K562 (cell line): Measurements from ENCODE around the gene BANK1. TPM values are rescaled to one million over a fixed set of nuclear protein-coding genes. Genes with fewer than 3 reads are reported as not detected.

Source experiments
- ATAC-seq: fragments of 200-7000 bp; cut with Tn5 transposase; 3 replicates; pipeline ENCODE4 v1.9.1; 2020; ENCODE audit warnings: moderate library complexity
- BruUV-seq: library from RNA; stranded (reverse); fragments of 400-500 nt; replicated peaks from 2 replicates; lab custom pipeline; 2021; lab: Mats Ljungman, UMichigan
- CTCF ChIA-PET: fragments of 300-600 bp; formaldehyde crosslinking; extraction: SDS; loops from one replicate; lab custom pipeline; 2021; ENCODE audit warnings: low intra/inter-chr PET ratio; lab: Yijun Ruan, JAX
- POLR2A ChIA-PET: fragments of 300-600, 350-650 bp; sonication (Branson Sonifier 250); formaldehyde crosslinking; extraction: SDS; loops from one replicate; lab custom pipeline; 2021; ENCODE audit warnings: antibody characterized with exemption, inconsistent platforms; lab: Yijun Ruan, JAX
- DNase-seq, 4 experiments: peaks; one replicate each; pipeline versions ENCODE4 v3.0.0 to v3.0.0-alpha.2; 2011 to 2018; ENCODE audit warnings: low spot score in 3 of 4, mixed read lengths in 3 of 4; ENCODE audit errors: extremely low read depth in 1 of 4
- FAIRE-seq: peaks from 2 replicates; lab custom pipeline; 2011; peaks lifted over from hg19 to GRCh38; lab: Jason Lieb, UNC
- H2AFZ ChIP-seq: 2 replicates; pipeline ENCODE4 v1.6.0; 2011; ENCODE audit warnings: low read depth, low read length, control low read depth, inconsistent platforms
- H3K27ac ChIP-seq: fragments of 200-600 bp; 3 replicates; pipeline ENCODE4 v1.8.0; 2011; ENCODE audit warnings: low read depth, mild to moderate bottlenecking, control low read depth, inconsistent platforms, low read length, moderate library complexity, mixed read lengths; ENCODE audit errors: extremely low read depth
- H3K27me3 ChIP-seq, 2 experiments: fragments of 300-600 bp in 1 of 2; 2 replicates in 1 of 2; 3 replicates in 1 of 2; pipeline versions ENCODE4 v1.6.0 to v1.8.0; 2011; ENCODE audit warnings: inconsistent platforms in 2 of 2, low read length in 2 of 2, mild to moderate bottlenecking in 1 of 2, mixed read lengths in 1 of 2, moderate library complexity in 1 of 2; ENCODE audit not compliant: control insufficient read depth in 2 of 2, insufficient read depth in 2 of 2
- H3K36me3 ChIP-seq: fragments of 300-600 bp; 3 replicates; pipeline ENCODE4 v1.8.0; 2011; ENCODE audit warnings: mild to moderate bottlenecking, low read length, inconsistent platforms; ENCODE audit not compliant: control insufficient read depth, insufficient read depth
- H3K4me1 ChIP-seq, 2 experiments: fragments of 200-600 bp in 1 of 2; replicated peaks in 1 of 2; 2 replicates in 1 of 2; 3 replicates in 1 of 2; pipeline versions ENCODE4 v1.5.1 to v1.8.0; 2011; ENCODE audit warnings: inconsistent platforms in 2 of 2, low read length in 2 of 2, mild to moderate bottlenecking in 1 of 2, mixed read lengths in 1 of 2, moderate library complexity in 1 of 2; ENCODE audit not compliant: control insufficient read depth in 2 of 2, insufficient read depth in 2 of 2
- H3K4me2 ChIP-seq: 2 replicates; pipeline ENCODE4 v1.6.1; 2011; ENCODE audit warnings: low read length, control low read depth, inconsistent platforms, mixed read lengths; ENCODE audit not compliant: insufficient read depth
- H3K4me3 ChIP-seq: fragments of 200-600 bp; sonication (generic), shearing (Covaris generic); 2 replicates; pipeline ENCODE4 v1.5.1; 2016; ENCODE audit warnings: control low read depth, inconsistent platforms
- H3K79me2 ChIP-seq: fragments of 200-600 bp; 3 replicates; pipeline ENCODE4 v1.8.0; 2011; ENCODE audit warnings: low read length, inconsistent platforms; ENCODE audit not compliant: control insufficient read depth, insufficient read depth
- H3K9ac ChIP-seq, 2 experiments: 2 replicates each; pipeline versions ENCODE4 v1.6.0 to v1.6.1; 2011; ENCODE audit warnings: low read depth in 2 of 2, low read length in 2 of 2, control low read depth in 1 of 2, inconsistent platforms in 1 of 2, mild to moderate bottlenecking in 1 of 2, mixed read lengths in 1 of 2; ENCODE audit not compliant: insufficient read depth in 1 of 2
- H3K9me1 ChIP-seq: one replicate; pipeline ENCODE4 v1.6.0; 2011; ENCODE audit warnings: inconsistent platforms, mild to moderate bottlenecking, low read length, moderate library complexity; ENCODE audit not compliant: control insufficient read depth, insufficient read depth
- H3K9me3 ChIP-seq: replicated peaks from 2 replicates; pipeline ENCODE4 v1.5.1; 2011; ENCODE audit warnings: low read depth, low read length, inconsistent platforms; ENCODE audit not compliant: control insufficient read depth, insufficient read depth
- H4K20me1 ChIP-seq: replicated peaks from 2 replicates; pipeline ENCODE4 v1.6.1; 2011; ENCODE audit warnings: low read length, inconsistent platforms, mixed read lengths; ENCODE audit not compliant: control insufficient read depth, insufficient read depth
- CEBPZ ChIP-seq: fragments of 150-350 bp; IDR thresholded peaks from 2 replicates; pipeline ENCODE4 v1.6.1; 2014; ENCODE audit warnings: low read depth, mild to moderate bottlenecking, low read length, borderline replicate concordance
- GTF2B ChIP-seq: IDR thresholded peaks from 2 replicates; pipeline ENCODE4 v1.6.1; 2011; ENCODE audit not compliant: insufficient read length; ENCODE audit errors: extremely low read depth
- HDAC1 ChIP-seq, 2 experiments: fragments of 450-650 bp; IDR thresholded peaks; 2 replicates each; pipeline ENCODE4 v1.6.1; 2016 to 2017; ENCODE audit warnings: inconsistent platforms in 1 of 2, mild to moderate bottlenecking in 1 of 2, moderate library complexity in 1 of 2
- NR2C2 ChIP-seq, 2 experiments: fragments of 200-800 bp in 1 of 2; sonication (Bioruptor generic) in 1 of 2; sonication (generic) in 1 of 2; formaldehyde crosslinking in 1 of 2; IDR thresholded peaks; 2 replicates each; pipeline versions ENCODE4 v1.6.1 to v1.8.0; 2016 to 2022; ENCODE audit warnings: mild to moderate bottlenecking in 1 of 2, missing compliant biosample characterization in 1 of 2, missing genetic modification characterization in 1 of 2, missing genetic modification reagents in 1 of 2
- PURB ChIP-seq: sonication (generic); formaldehyde crosslinking; IDR thresholded peaks from 2 replicates; pipeline ENCODE4 v1.9.0; 2021; ENCODE audit warnings: low read depth, mild to moderate bottlenecking, missing genetic modification reagents
- ZNF41 ChIP-seq: fragments of 250-450 bp; sonication (Bioruptor Pico); conservative IDR thresholded peaks from 2 replicates; pipeline ENCODE4 v1.4.0; 2020; ENCODE audit warnings: mild to moderate bottlenecking
- WGBS: fragments of 100-300 bp; shearing (Covaris generic); methylation state at CpG from one replicate; pipeline ENCODE4 v1.1.6; 2016; ENCODE audit warnings: low coverage, mixed read lengths; ENCODE audit not compliant: insufficient coverage; ENCODE audit errors: missing lambda C conversion rate; 5-methylcytosine and 5-hydroxymethylcytosine counted together
- in situ Hi-C: fragments of 300-500 bp; cut with MboI; formaldehyde crosslinking; loops from 4 replicates; pipeline ENCODE4 v1.15.0; 2018; ENCODE audit warnings: inconsistent platforms, mixed read lengths
- intact Hi-C: fragments of 100-400 bp; cut with micrococcal nuclease; formaldehyde crosslinking; loops from 2 replicates; pipeline ENCODE4 v1.14.2; 2022
- polyA plus RNA-seq, 8 experiments: library from polyadenylated mRNA; depleted of rRNA in 4 of 8; stranded (reverse) in 5 of 8; unstranded in 3 of 8; fragments of >200 nt; fragmentation: Nextera tagmentation in 2 of 8; fragmentation: Illumina TruSeq in 1 of 8; extraction: Ambion mirVana in 2 of 8; extraction: Trizol in 1 of 8; gene quantifications; 2 replicates each; pipeline versions ENCODE4 v1.2.1 to v1.2.3, GENCODE V29; 2011 to 2014; ENCODE audit warnings: inconsistent platforms in 1 of 8, missing spikeins in 1 of 8
- total RNA-seq, 7 experiments: library from RNA; depleted of rRNA in 6 of 7; stranded (reverse); fragments of >200 nt in 6 of 7; fragmentation: Illumina TruSeq in 2 of 7; extraction: Trizol in 2 of 7; gene quantifications; 2 replicates each; pipeline versions ENCODE4 v1.2.1 to v1.2.3, GENCODE V29; 2011 to 2021; ENCODE audit warnings: low replicate concordance in 1 of 7
- TF ChIP-seq, protein P1 (sequence below): fragments of 450-650 bp; IDR thresholded peaks from 2 replicates; pipeline ENCODE4 v1.6.1; 2016; ENCODE audit warnings: low read depth, mild to moderate bottlenecking, moderate library complexity

Gene BANK1
- total and polyA plus RNA-seq, 9 of the 15 experiments (the other 6 are each of a cell fraction or from before 2014, with no cell fraction given) = not detected

GRCh38 chr4:102076622-102077021 is 286.1 kb downstream of the BANK1 start:
- DNase-seq (no peak), FAIRE-seq (no peak)
- ChIA-PET CTCF (no interaction called here), POLR2A (no interaction called here)
- no peak overlapping the region for H3K4me2 ChIP-seq
- intact Hi-C loops = no loop called here
- H4K20me1 ChIP-seq = no peaks in the 10 kb centered on the region
- H3K27ac ChIP-seq = no peak overlapping the region
- H3K9me3 ChIP-seq = no peaks in the 10 kb centered on the region
- no peak overlapping the region for H3K9ac ChIP-seq
- H3K79me2 ChIP-seq = no peaks in the 10 kb centered on the region
- no TSS peak for BruUV-seq
- no peak overlapping the region for H2AFZ ChIP-seq
- TF ChIP-seq GTF2B (no peak), CEBPZ (no peak), ZNF41 (CRISPR knock-in tag) (no peak), HDAC1 (IDR thresholded peaks at IDR 0.05) (no peak), PURB (CRISPR knock-in tag) (no peak), NR2C2 (CRISPR knock-in tag; IDR thresholded peaks at IDR 0.05) (no peak), NR2C2 (tag; IDR thresholded peaks at IDR 0.05) (no peak)
- TF ChIP-seq, protein P1, sequence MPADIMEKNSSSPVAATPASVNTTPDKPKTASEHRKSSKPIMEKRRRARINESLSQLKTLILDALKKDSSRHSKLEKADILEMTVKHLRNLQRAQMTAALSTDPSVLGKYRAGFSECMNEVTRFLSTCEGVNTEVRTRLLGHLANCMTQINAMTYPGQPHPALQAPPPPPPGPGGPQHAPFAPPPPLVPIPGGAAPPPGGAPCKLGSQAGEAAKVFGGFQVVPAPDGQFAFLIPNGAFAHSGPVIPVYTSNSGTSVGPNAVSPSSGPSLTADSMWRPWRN = no peak
- TF ChIP-seq, all 486 proteins: peak for 0
- in situ Hi-C loops = no loop called here
- H3K9me1 ChIP-seq = no peaks in the 10 kb centered on the region
- H3K27me3 ChIP-seq = no peaks in the 10 kb centered on the region
- no peaks in the 10 kb centered on the region for H3K36me3 ChIP-seq
- no peak for ATAC-seq
- no peak overlapping the region for H3K4me3 ChIP-seq
- no peaks in the 10 kb centered on the region for H3K4me1 ChIP-seq
- 0% methylated on average over 1 of the region's 1 CpG for WGBS
